Endothelial cell of umbilical vein (primary cell): Measurements from ENCODE around the gene SRD5A1. TPM values are rescaled to one million over a fixed set of nuclear protein-coding genes. Genes with fewer than 3 reads are reported as not detected.

Experiments
- BruUV-seq: library from RNA; stranded (reverse); fragments of 400-500 nt; replicated peaks from 2 replicates; lab custom pipeline; 2021; lab: Mats Ljungman, UMichigan
- CTCF ChIA-PET: fragments of 300-600, 350-600 bp; sonication (Branson Sonifier 250); formaldehyde crosslinking; loops from one replicate; lab custom pipeline; 2021; ENCODE audit warnings: antibody characterized with exemption, inconsistent platforms; lab: Charles Lee
- POLR2A ChIA-PET: fragments of 300-600, 350-600 bp; sonication (Branson Sonifier 250); formaldehyde crosslinking; loops from one replicate; lab custom pipeline; 2021; ENCODE audit warnings: antibody characterized with exemption, inconsistent platforms; lab: Charles Lee
- DNase-seq: peaks from one replicate; pipeline ENCODE4 v3.0.0-alpha.2; 2011; ENCODE audit warnings: low read depth, low spot score
- FAIRE-seq: peaks from 2 replicates; lab custom pipeline; 2011; peaks lifted over from hg19 to GRCh38; lab: Jason Lieb, UNC
- H2AFZ ChIP-seq: 2 replicates; pipeline ENCODE4 v1.6.0; 2012; ENCODE audit warnings: low read depth, low read length, control low read depth, inconsistent platforms
- H3K27ac ChIP-seq: 2 replicates; pipeline ENCODE4 v1.5.1; 2011; ENCODE audit warnings: low read depth, mild to moderate bottlenecking, control low read depth, low read length, moderate library complexity; ENCODE audit not compliant: insufficient read depth
- H3K27me3 ChIP-seq, 2 experiments: 2 replicates each; pipeline versions ENCODE4 v1.6.0 to v1.6.1; 2011; ENCODE audit warnings: low read length in 2 of 2, mixed read lengths in 1 of 2; ENCODE audit not compliant: control insufficient read depth in 2 of 2, insufficient read depth in 2 of 2
- H3K36me3 ChIP-seq, 2 experiments: 2 replicates in 1 of 2; 3 replicates in 1 of 2; pipeline ENCODE4 v1.5.1; 2011; ENCODE audit warnings: low read length in 2 of 2, mild to moderate bottlenecking in 1 of 2, moderate library complexity in 1 of 2; ENCODE audit not compliant: control insufficient read depth in 2 of 2, insufficient read depth in 2 of 2; ENCODE audit errors: extremely low read depth in 1 of 2
- H3K4me1 ChIP-seq: 3 replicates; pipeline ENCODE4 v1.5.1; 2011; ENCODE audit warnings: mild to moderate bottlenecking, low read length; ENCODE audit not compliant: control insufficient read depth, insufficient read depth; ENCODE audit errors: extremely low read depth
- H3K4me2 ChIP-seq: 2 replicates; pipeline ENCODE4 v1.6.1; 2011; ENCODE audit warnings: low read length, control low read depth, mixed read lengths; ENCODE audit not compliant: insufficient read depth
- H3K4me3 ChIP-seq, 3 experiments: fragments of 200-600 bp in 1 of 3; sonication (generic), shearing (Covaris generic) in 1 of 3; replicated peaks in 1 of 3; 2 replicates each; pipeline ENCODE4 v1.5.1; 2011 to 2016; ENCODE audit warnings: control low read depth in 3 of 3, low read length in 3 of 3, mild to moderate bottlenecking in 2 of 3, inconsistent platforms in 1 of 3, low read depth in 1 of 3, moderate library complexity in 1 of 3; ENCODE audit not compliant: insufficient read depth in 1 of 3
- H3K79me2 ChIP-seq: 2 replicates; pipeline ENCODE4 v1.6.0; 2012; ENCODE audit warnings: low read length, inconsistent platforms; ENCODE audit not compliant: control insufficient read depth, insufficient read depth
- H3K9ac ChIP-seq: replicated peaks from 2 replicates; pipeline ENCODE3; 2011; ENCODE audit warnings: low read length, control low read depth; ENCODE audit not compliant: insufficient read depth; ENCODE audit errors: extremely low read depth
- H3K9me1 ChIP-seq: replicated peaks from 3 replicates; pipeline ENCODE4 v1.6.0; 2011; ENCODE audit warnings: mild to moderate bottlenecking, low read length; ENCODE audit not compliant: control insufficient read depth, insufficient read depth; ENCODE audit errors: extremely low read depth
- H3K9me3 ChIP-seq: replicated peaks from 2 replicates; pipeline ENCODE4 v1.5.1; 2012; ENCODE audit warnings: low read length, inconsistent platforms; ENCODE audit not compliant: control insufficient read depth, insufficient read depth
- H4K20me1 ChIP-seq: replicated peaks from 2 replicates; pipeline ENCODE3; 2011; ENCODE audit warnings: mild to moderate bottlenecking, low read length; ENCODE audit not compliant: control insufficient read depth, insufficient read depth; ENCODE audit errors: extremely low read depth
- EZH2 ChIP-seq: IDR thresholded peaks from 2 replicates; pipeline ENCODE4 v1.6.1; 2012; ENCODE audit warnings: borderline replicate concordance, low read depth, mild to moderate bottlenecking, moderate library complexity, low read length, inconsistent platforms; ENCODE audit not compliant: severe bottlenecking
- FOS ChIP-seq: IDR thresholded peaks from 2 replicates; pipeline ENCODE4 v1.6.1; 2011; ENCODE audit warnings: mild to moderate bottlenecking, low read length, moderate library complexity, borderline replicate concordance; ENCODE audit not compliant: insufficient read depth
- GATA2 ChIP-seq: IDR thresholded peaks from 2 replicates; pipeline ENCODE4 v1.7.0; 2011; ENCODE audit warnings: low read depth, mild to moderate bottlenecking, moderate library complexity, mixed read lengths, low read length; ENCODE audit not compliant: insufficient read length, insufficient read depth
- JUN ChIP-seq: IDR thresholded peaks from 2 replicates; pipeline ENCODE4 v1.6.1; 2011; ENCODE audit warnings: borderline replicate concordance, low read depth; ENCODE audit not compliant: insufficient read length, insufficient read depth
- MYC ChIP-seq: IDR thresholded peaks from one replicate; pipeline ENCODE4 v1.6.1; 2011; ENCODE audit warnings: mild to moderate bottlenecking, low read depth, low read length
- POLR2A ChIP-seq: IDR thresholded peaks from 2 replicates; pipeline ENCODE4 v1.6.1; 2012; ENCODE audit warnings: low read depth, mild to moderate bottlenecking, control low read depth, low read length
- POLR2AphosphoS5 ChIP-seq: IDR thresholded peaks from 2 replicates; pipeline ENCODE4 v1.6.1; 2012; ENCODE audit warnings: low read depth, mild to moderate bottlenecking, control low read depth, low read length, moderate library complexity; ENCODE audit not compliant: insufficient read depth
- dilution Hi-C: fragments of 300-500 bp; cut with MboI; formaldehyde crosslinking; loops from one replicate; pipeline ENCODE4 v1.15.0; 2019; ENCODE audit warnings: low sequenced_read_pairs; ENCODE audit not compliant: extremely low pct_ligation_motif_present
- intact Hi-C: fragments of 100-400 bp; cut with micrococcal nuclease; formaldehyde crosslinking; loops from one replicate; pipeline ENCODE4 v1.10.0; 2022
- polyA plus RNA-seq, 4 experiments: library from polyadenylated mRNA; depleted of rRNA in 3 of 4; stranded (reverse) in 3 of 4; unstranded in 1 of 4; fragments of >200 nt; gene quantifications; 2 replicates each; pipeline versions ENCODE4 v1.2.1 to v1.2.3, GENCODE V29; 2011 to 2012; ENCODE audit warnings: missing spikeins in 1 of 4
- total RNA-seq: library from RNA; stranded (reverse); gene quantifications from 2 replicates; pipeline ENCODE4 v1.2.3, GENCODE V29; 2021
- TF ChIP-seq, protein P1 (sequence below): IDR thresholded peaks from 2 replicates; pipeline ENCODE4 v1.6.1; 2011; ENCODE audit not compliant: insufficient read depth, insufficient read length

SRD5A1 gene
- total and polyA plus RNA-seq, 2 donors (not counting 3 experiments of a cell fraction or from before 2014, with no cell fraction given), result 11.6 to 14.8 TPM

DNA sequence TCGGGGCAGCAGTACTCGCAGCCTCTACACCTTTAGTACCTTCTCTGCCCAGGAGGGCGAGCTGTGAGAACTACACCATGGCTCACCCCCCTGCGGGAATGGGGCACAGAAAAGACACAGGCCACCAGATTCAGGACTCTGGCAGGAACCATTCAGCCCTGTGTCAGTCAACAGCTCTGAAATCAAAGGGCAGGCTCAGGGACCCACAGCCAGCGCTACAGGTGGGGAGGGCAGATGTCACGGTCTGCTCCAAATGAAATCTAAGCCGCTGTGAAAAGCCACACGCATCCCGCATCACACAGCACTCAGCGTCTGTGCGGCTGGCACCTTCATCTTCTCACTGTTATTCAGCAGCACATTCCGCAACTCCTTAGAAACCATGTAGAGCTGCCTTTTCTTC lies 28.3 kb upstream of the SRD5A1 start:
- CTCF ChIA-PET, result no interaction called here
- POLR2A ChIA-PET, result interaction anchor here (0.7 kb wide), 1 partner anchor 1276 kb away, joined by 3 read pairs; no protein-coding TSS in a partner anchor
- no peaks in the 10 kb centered on the region for H3K79me2 ChIP-seq
- dilution Hi-C loops, result no loop called here
- no peaks in the 10 kb centered on the region for H3K4me1 ChIP-seq
- no peak overlapping the region for H3K27ac ChIP-seq
- H3K9ac ChIP-seq, result no peak overlapping the region
- no peak for FAIRE-seq
- H3K4me2 ChIP-seq, result no peak overlapping the region
- no peak for DNase-seq
- H3K9me1 ChIP-seq, result no peaks in the 10 kb centered on the region
- H3K36me3 ChIP-seq, result peaks cover 43 to 47% of the 10 kb centered on the region in 2 experiments
- TF ChIP-seq, protein P1, sequence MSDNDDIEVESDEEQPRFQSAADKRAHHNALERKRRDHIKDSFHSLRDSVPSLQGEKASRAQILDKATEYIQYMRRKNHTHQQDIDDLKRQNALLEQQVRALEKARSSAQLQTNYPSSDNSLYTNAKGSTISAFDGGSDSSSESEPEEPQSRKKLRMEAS, result no peak
- no peak for TF ChIP-seq EZH2
- TF ChIP-seq FOS, result no peak
- TF ChIP-seq POLR2A, result no peak
- no peak for TF ChIP-seq JUN
- TF ChIP-seq MYC, result no peak
- TF ChIP-seq GATA2, result no peak
- no peak for TF ChIP-seq POLR2AphosphoS5
- H4K20me1 ChIP-seq, result no peaks in the 10 kb centered on the region
- BruUV-seq, result no TSS peak
- intact Hi-C loops, result no loop called here
- no peak overlapping the region for H3K4me3 ChIP-seq
- H3K27me3 ChIP-seq, result no peaks in the 10 kb centered on the region
- no peaks in the 10 kb centered on the region for H3K9me3 ChIP-seq
- H2AFZ ChIP-seq, result no peak overlapping the region
